ENCODE measurements around the gene PHYH.
"Not testable (repeated sequence)": the region's sequence is repeated elsewhere in the genome, so short reads cannot be mapped to it uniquely, and the experiment has no call there.

PHYH gene

DNA sequence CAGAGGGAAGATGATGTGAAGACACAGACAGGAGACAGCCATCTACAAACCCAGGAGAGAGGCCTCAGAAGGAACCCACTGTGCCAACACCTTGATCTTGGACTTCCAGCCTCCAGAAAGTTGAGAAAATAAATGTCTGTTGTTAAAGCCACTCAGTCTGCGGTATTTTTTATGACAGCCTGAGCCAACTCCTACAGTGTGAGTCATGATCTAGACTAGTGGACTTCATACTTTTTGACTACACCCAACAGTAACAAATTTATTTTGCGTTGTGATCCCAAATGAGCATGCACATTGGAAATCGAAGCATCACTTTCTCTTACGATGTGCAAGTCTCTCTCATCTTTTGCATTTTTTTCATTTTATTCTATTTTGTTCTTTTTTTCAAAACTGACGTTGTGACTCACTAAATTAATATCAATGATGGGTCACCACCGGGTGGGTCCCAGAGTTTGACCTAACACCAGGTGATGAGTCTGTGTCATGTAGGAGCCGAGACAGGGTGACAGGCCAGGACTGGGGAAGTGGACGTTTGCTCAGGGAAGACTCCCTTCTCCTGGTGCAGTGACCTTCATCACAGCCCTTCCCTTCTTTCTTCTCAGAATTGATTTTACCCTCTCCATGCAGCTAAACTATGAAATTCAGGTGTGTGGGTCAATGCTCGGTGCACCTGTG, 28.9 kb downstream of the PHYH start:
- no peak for DNase-seq (ENCODE audit: low read depth)

DNA sequence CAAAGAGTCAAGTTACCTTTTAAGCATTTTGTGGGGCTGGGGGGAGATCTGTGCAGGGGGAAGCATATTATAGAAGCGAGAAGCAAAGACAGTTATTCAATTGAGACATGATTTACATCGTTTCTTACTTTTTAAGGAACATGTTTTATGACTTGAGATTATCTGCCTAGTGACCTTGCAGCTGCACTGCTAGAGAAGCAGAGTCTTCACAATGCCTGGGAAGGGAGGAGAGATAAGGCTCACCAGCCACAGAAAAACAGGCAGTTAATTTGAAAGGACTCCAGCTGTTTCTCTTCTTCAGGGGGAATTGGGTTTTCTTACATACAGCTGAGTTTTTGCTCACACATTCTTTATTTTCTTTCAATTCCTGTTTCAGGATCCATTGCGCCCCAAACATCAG, 31.0 kb downstream of the PHYH start:
- DNase-seq (ENCODE audit: low read depth) = no peak

DNA sequence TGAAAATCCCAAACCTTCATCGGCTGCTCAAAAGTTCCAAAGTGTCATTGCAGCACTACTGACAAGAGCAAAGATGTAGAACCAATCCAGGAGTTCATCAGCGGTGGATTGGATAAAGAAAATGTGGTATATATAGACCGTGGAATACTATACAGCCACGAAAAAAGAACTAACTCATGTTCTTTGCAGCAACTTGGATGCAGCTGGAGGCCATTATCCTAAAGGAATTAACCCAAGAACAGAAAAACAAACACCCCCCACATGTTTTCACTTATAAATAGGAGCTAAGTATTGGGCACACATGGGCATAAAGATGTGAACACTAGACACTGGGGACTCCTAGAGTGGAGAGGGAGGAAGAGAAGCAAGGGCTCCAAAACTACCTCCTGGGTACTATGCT, 31.6 kb downstream of the PHYH start:
- DNase-seq (ENCODE audit: low read depth) = no peak

DNA sequence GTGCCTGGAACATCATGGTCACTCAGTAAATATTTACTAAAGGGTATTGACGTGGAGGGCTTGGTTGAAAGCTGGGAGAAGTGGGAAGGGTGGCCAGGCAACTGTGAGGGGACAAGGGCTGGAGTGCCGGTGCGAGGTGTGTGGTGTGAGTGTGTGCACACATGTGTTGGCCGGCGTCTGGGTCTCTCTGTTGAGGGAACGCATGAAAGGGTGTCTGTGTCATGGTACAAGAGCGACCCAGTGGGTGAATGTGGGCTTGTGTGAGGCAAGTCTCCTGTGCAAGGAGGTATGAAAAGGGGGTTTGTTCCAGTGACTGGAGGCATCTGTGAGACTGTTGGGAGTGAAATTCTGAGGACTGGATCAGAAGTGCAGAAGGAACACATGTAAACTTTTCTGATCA, 36.3 kb downstream of the PHYH start:
- no peak for DNase-seq (ENCODE audit: low read depth)

DNA sequence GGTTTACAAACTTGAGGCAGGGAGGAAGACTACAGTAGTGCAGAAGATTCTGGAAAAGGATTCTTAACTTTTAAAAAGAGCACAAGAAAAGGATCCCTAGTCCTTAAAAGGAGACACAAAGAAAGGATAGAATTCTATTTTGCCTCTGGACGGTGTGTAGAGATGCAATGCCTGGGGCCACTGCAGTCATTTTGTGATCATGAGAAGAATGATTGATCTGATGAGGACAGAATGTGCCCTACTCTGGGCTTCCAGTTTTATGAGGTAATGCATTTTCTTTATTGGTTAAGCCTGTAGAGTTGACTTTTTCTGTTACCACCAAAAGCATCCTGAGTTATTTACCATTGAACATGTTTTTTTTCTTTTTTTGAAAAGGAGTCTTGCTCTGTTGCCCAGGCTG, 37.4 kb downstream of the PHYH start:
- DNase-seq (ENCODE audit: low read depth) = no peak

DNA sequence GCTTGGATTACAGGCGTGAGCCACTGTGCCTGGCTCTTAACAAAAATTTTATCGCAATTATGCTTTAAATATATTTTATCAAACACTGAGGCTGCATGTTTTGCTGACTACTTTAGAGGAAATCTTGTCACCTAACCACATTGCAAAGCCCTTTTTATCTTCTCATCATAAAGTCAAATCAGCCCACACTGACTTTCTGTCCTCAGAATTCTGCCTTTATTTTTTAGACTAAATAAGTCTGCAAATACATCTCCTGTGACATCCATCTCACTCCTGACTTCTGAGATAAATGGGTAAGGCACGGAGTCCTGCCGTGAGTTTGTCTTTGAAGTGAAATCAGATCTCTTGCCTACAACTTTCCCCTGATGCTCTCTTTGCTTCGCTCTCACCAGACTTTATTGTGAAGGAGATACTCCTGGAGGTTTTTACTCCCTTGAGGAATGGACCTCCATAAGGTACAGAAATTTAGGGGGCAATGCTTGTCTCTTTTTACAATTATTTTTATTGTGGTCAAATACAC, 42.2 kb downstream of the PHYH start:
- DNase-seq (ENCODE audit: low read depth) = no peak

DNA sequence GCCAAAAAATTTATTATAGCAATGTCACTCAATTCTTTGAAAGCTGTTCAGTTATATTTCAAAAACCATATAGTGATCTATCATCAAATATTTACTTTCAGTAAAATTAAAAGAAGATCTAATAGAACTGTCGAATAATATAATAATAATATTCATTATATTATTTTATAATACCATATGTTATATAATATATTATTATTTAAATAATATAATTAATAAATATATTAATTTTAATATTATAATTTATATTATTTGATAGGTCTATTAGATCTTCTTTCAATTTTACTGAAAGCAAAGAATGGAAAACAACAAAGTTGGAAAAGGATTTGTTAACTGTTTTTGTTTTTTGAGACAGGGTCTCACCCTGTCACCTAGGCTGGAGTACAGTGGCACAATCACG, 43.2 kb downstream of the PHYH start:
- no peak for DNase-seq (ENCODE audit: low read depth)

DNA sequence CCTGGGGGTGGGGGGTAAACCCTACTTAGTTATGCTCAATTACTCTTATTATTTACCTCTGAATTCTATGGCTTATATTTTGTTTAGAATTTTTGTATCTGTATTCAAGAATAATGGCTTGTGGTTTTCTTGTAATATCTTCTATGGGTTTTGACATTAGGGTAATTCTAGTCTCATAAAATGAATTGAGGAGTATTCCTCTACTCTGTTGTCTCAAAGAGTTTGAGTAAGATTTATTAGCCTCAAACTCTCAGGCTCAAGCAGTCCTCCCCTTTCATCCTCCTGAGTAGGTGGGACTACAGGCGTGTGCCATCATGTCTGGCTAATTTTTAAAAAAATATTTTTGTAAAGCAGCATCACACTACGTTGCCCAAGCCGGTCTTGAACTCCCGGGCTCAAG, 46.1 kb downstream of the PHYH start:
- DNase-seq (ENCODE audit: low read depth) = no peak

DNA sequence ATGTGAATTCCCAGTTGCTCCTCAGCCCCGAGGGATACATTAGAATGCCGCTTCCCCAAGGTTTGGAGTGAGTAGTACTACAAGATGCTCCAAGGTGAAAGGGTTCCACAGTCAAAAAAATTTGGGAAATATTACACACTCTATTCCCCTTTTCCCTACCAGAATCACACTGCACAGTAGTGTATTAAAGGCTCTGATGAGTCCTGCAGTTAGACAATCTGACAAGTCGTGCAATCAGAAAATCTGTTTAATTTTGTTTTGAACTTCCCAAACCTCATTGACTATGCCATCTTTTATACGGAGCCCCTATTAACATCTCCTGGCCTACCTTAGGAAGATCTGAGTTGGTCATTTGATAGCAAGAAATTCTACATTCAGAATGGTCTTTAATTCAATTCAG, 52.1 kb downstream of the PHYH start:
- DNase-seq (ENCODE audit: low read depth) = no peak

DNA sequence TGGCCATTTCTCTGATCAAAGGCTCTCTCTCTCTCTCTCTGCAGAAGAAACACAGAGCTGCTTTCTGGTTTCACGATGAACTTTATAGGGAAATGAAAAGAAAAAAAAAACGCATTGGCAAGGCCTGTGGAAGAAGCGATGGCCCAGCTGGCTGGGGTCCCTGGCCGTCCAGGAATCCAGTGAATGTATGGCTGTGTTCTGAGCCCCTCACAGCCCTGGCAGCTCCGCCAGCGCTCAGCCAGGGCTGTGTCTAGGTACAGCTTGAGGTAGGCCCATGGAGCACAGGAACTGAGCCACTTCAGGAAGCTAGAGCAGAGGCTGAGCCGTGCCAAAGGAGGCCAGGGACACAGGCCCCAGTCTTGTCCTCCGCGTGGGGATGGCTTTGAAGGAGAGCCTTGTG, 52.6 kb downstream of the PHYH start:
- no peak for DNase-seq (ENCODE audit: low read depth)

DNA sequence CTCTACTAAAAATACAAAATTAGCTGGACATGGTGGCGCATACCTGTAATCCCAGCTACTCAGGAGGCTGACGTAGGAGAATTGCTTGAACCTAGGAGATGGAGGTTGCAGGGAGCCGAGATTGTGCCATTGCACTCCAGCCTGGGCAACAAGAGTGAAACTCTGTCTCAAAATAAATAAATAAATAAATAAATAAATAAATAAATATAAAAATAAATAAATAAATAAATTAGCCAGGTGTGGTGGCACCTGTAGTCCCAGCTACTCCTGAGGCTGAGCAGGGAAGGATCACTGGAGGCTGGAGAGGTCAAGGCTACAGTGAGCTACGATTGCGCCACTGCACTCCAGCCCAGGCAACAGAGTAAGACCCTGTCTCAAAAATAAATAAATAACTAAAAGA, 57.6 kb downstream of the PHYH start:
- not testable (repeated sequence) for DNase-seq (ENCODE audit: low read depth)

DNA sequence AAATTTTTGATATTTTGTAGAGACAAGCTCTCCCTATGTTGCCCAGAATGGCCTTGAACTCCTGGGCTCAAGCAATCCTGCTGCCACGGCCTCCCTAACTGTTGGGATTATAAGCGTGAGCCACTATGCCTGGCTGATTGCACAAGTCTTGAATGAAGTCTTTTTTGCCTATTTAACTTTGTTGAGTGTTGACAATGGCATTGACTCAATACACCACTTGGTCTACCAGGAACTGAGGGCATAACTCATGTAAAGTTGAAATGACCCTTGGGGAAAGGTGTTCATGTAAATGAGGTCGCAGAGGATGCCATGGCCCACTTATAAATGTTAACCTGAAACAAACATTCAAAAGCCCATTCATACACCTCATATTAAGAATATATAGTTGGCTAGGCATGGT, 58.3 kb downstream of the PHYH start:
- no peak for DNase-seq (ENCODE audit: low read depth)

DNA sequence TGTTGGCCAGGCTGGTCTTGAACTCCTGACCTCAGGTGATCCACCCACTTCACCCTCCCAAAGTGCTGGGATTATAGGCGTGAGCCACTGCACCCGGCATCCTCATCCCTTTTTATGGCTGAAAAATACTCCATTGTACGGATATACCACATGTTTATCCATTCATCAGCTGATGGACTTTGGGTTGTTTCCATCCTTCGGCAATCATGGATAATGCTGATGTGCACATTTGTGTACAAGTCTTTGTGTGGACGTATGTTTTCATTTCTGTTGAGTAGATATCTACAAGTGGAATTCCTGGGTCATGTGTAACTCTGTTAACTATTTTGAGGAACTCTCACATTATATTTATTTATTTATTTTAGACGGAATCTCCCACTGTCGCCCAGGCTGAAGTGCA, 59.9 kb downstream of the PHYH start:
- DNase-seq (ENCODE audit: low read depth) = no peak

DNA sequence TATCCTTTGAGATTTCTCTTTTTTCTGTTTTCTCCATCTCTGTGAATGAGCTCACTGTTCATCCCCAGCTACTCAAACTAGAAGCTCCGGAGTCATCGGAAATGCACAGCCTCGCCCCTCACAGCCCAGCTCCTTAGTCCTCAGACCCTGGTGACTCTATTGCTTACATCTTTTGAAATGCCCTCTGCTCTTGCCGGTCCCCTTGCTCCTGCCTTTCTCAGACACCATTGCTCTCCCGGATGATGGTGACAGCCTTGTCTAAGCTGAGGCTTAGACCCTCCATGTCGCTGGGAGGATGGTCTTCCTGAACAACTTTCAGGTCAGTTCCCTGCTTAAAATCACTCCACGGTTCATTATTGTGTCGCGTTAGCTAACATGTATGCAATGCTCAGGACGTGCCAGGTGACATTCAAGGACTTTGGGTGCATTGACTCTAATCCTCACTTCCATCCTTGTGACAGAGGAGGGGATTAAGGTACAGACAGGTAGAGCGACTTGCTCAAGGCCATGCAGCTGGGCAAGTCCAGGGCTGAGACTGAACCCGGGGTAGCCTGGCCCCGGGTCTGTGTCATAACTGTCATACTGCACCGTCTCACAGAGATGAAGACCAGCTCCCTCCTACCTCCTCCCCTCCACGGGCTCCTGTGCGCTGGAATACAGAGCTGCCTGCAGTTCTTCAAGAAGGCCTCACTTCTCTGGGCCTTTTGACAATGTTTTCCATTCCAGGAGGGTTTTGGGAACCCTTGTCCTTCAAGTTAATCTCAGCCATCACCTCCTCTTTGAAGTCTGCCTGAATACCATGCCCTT, 61.4 kb downstream of the PHYH start:
- DNase-seq (ENCODE audit: low read depth) = no peak

DNA sequence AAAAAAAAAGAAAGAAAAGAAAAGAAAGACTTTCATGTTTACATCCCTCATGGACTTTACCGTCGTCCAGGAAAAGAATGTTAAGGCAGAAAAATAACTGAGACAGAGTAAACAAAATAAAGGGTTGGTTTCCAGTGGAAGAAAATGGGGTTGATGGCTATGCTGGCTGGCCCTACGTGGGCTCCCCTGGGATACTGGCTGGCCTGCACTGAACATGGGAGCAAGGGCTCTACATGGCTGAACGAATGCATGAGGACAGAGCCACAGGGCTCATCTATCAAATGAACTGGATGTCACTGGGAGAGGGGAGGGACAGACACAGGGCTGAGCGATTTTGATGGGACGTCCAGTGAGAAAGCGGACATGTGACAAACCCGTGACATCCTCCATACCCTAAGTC, 63.2 kb downstream of the PHYH start:
- no peak for DNase-seq (ENCODE audit: low read depth)

DNA sequence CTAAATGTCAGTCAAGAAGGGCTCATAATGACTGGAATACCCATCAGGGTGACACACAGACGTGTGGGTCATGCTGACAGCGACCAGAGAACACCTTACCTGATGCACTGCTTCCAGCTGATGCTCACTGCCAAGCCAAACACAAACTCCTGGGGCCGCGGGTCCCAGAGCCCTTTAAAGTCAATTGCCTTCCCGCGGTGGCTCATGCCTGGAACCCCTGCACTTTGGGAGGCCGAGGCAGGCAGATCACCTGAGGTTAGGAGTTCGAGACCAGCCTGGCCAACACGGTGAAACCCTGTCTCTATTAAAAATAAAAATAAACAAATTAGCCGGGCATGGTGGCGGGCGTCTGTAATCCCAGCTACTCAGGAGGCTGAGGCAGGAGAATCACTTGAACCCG, 65.1 kb downstream of the PHYH start:
- not testable (repeated sequence) for DNase-seq (ENCODE audit: low read depth)

DNA sequence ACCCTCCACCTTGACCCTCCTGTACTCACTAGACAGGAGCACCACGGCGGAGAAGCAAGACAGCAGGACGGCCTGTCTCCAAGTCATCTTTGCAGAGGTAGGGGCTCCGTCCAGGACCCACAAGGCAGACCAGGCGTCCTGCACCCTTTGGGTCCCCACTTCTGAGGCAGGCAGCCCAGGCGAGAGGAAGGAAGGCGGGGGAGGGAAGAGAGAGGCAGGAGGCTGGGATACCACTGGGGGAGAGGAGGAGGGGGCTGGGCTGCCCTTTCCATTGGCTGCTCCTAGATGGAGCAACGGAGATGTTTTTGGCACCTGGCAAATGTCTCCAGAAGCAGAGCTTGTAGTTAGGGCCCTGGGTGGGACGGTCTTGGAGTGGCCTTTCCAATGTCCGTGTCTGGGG, 65.7 kb downstream of the PHYH start, which contains the start of gene UCMA:
UCMA (minus strand) TSS at position 203 of the 400 bp plus-strand sequence; CDS start at position 87, 116 bp downstream.
- no peak for DNase-seq (ENCODE audit: low read depth)

DNA sequence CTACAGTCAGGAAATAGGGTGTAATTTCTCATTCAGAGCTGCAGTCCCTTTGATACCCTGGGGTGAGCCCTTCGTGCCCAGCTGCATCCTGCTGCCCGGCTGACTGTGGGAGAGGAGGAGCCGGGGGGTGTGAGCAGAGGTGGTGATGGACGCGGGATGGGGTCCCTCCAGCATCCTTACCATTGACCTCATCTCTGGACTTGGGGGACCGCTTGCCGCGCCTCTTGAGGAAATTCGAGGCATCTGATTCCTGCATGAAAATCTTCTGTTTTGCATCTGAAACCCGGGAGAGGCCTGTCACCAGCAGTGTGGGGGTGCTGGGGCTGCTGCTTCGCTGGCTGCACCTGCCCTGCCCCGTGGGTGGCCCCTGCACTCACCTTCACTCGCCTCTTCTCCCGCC, 66.5 kb downstream of the PHYH start:
- DNase-seq (ENCODE audit: low read depth) = no peak

DNA sequence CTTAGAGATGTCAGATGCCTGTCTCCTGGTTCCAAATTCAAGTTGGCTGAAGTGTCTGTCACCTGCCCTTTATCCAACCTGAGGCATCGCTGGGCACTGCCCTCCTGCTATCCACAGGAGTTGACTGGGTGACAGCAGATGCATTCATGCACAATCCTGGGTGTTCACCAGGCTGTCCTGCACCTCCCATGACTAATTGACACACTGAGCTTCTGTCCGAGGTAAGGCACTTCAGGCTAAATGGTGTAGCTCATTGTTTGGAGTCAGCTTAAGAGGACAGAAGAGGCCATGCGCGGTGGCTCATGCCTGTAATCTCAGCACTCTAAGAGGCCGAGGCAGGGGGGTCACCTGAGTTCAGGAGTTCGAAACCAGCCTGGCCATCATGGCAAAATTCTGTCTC, 68.1 kb downstream of the PHYH start:
- DNase-seq (ENCODE audit: low read depth) = no peak

DNA sequence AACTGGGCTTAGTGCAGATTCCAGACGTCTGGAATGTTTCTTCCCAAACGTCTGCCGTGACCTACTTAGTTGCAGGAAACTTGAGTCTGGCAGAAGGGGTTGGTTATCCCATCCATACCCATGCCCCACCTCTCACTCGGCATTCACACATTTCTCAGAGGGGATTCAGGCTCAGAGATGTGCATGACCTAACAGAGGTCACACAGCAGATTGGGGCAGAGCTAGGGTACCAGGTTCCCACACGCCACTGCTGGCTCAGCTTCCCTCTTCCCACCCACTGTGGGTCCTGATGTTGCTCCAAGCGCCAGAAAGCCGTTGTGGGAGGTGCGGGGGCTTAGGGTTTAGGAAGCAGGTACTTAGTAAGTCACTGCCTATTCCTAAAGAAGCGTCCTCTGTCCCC, 68.7 kb downstream of the PHYH start:
- DNase-seq (ENCODE audit: low read depth) = no peak

All from stimulated activated CD8-positive, alpha-beta memory T cell treated with anti-CD3 and anti-CD28 coated beads, Interleukin-7, amount 100 ng/mL, for 24 hours (primary cell).